Measurements from ENCODE around the gene SPOCK2. TPM values are rescaled to one million over a fixed set of nuclear protein-coding genes. Genes with fewer than 3 reads are reported as not detected.

The SPOCK2 gene
- polyA plus RNA-seq, 1 donor = 3.6 TPM

DNA sequence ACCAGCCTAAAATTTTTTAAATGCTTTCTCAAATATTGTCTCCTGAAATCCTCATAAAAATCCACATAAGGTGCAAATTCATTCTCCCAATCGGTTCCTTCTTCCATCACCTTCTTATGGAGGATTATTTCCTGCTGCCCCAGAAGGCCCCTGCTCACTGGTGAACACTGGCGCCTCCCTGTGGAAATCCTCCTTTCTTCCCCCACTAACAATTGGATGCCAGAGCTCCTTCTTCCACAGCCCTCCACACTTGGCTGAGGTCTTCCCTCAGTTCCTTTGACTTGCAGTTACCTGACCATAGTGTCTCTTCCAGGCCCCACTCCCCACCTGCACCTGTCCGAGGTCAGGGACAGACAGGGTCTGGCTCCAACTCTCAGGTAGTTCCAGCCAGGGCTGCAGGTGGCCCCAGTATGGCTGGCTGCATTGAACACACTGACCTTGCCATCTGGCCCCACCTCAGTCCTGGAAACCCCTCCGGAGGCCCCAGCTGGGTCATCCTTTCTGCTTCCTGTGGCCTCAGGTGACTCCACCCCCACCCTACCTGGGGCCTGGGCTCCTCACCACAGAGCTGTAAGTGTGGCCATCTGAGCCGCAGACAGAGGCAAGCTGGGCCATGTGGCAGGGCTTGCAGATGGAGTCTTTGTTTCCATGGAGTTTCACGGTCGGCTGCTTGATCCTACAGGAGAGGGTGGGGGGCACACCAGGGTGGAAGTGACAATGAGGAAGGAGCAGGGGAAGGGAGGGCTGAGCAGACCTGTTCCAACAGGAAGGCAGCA, 18.4 kb downstream of the SPOCK2 start:
- no peak for DNase-seq

DNA sequence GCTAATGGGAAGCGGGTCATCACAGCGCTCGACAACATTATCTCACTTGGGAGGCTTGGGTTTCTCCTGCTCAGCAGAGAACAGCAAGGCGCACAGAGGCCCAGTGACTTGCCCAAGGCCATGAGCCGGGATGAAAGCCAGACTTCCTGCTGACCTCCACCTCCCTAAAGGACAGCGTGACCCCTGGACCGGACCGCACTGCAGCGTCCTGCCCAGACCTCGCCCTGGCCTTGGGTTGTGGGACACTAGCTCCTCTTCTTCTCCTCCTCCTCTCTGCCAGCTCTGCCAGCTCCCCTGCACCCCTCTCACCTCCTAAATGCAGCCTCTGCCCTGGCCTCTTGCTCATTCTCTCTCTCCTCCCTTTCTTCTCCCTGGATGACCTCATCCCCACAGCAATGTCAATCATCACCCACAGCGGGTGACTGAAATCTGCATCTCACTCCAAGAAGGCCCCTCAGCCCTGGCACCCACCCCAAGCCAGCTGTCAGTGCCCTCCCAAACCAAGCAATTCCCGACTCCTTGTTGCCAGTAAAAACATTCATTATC, 19.4 kb downstream of the SPOCK2 start:
- no peak for DNase-seq

DNA sequence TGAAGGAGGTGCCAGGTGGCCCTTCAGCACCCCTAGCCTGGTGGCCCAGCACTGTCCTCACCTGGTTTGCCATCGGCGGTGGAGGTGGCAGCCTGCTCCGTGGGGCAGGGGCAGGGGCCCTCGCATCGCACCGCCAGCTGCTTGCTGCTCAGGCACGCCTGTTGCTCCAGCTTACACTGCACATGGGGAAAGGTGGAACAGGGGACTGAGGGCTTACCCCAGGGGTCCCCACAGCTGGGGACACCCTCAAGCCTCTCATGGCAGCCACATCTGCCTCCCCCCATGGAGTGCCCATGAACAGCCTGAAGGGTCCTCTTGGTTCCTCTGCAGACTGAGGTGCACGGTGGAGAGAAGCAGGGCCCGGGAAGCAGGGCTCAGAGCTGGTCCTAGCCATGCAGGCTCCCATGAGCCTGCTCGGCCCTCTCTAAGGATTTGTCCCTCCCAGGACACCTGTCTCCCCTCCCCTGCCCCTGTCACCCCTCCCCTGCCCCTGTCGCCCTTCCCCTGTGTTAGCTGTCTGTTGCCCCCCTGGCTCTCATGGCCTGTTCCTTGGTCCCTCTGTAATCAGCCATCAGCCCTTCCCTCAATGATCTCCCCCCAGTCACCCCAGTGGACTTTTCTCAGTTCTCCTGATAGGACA, 20.1 kb downstream of the SPOCK2 start:
- no peak for DNase-seq

DNA sequence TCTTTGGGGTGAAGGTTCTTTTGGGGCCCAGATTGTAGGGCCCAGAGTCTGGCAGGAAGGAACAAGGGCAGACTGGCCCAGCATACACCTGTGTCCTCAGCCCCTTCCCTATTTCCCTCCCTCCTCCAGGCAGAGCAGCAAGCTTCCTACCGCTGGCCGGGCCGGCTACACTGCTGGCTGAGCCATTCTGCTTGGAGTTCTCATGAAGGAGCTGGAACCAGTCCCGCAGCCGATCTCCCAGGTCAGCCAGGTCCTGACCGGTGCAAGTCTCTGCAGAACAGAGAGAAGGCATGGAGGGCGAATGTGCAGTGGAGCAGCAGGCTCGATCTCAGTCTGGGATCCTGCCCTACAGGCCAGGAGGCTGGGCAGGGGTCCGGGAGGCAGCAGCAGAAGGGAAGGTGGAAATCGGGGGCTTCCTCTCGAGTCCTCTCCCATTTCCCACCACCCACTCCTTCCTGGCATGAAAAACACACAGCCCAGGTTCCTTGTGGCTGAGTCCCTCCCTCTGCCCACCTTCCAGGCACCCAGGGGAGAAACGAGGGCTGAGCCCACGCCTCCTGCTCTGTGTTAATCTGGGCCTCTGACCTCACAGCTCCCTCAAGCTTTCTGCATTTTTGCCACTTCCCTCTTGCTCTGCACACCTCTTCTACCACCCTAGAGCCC, 20.8 kb downstream of the SPOCK2 start:
- DNase-seq = no peak

DNA sequence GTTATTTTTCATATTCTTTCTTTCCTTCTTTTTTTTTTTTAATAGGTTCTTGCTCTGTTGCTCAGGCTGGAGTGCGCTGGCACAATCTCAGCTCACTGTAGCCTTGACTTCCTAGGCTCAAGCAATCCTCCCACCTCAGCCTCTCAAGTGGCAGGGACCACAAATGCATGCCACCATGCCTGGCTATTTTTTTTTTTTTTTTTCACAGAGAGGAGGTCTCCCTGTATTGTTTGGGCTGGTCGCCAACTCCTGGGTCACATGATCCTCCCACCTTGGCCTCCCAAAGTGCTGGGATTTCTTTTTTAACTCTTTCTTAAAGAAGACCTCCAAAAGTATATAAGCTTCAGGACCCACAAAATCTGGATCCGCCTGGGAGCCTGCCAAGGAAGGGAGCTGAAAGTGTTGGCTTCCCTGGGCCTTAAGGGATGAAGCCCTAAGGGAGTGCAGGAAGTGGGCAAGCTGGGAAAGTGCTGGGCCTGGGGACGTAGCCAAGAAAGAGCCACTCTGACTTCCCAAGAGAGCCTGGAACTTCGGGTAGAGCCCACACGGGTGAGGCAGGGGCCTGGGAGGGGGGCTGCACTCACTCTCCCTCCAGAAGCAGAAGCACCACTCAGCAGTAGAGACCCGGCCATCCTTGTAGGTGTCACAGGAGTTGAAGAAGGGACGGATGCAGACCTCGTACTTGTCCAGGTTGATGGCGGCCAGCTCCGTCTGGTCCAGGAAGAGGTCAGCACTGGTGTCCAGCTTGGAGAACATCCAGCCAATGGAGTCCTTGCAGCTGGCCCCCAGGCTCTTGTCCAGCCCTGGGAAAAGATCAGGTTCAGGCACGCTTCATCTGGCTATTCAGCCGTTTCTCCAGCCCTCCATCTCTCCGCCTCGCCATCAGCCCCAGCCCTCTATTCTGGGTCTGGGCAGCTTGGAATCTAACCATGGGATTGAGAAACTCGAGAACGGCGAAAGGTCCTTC, 21.8 kb downstream of the SPOCK2 start:
- no peak for DNase-seq

DNA sequence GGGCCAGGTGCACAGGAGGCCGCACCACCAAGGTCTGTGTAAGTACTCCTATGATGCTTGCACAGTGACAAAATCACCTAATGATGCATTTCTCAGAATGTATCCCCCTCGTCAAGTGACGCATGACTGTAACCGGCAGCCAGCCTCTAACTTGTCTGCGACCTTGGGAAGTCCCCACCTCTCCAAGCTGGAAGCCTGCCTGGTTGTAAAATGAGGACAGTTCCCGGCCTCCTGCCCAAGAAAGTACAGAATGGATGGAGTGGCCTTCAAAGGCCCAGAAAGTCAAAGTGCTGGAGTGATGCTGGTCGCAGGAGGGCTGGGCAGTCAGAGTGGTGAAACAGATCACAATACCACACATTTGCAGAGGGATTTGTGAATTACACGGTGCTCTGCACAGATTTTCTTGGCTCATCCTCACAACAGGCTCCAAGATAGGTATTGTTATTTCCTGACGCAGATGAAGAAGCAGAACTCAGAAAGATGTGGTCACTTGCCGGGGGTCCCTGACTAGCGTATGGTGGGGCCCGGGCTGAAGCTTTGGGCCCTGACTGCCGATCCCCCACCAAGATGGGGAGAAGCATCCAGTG, 22.8 kb downstream of the SPOCK2 start:
- no peak for DNase-seq

DNA sequence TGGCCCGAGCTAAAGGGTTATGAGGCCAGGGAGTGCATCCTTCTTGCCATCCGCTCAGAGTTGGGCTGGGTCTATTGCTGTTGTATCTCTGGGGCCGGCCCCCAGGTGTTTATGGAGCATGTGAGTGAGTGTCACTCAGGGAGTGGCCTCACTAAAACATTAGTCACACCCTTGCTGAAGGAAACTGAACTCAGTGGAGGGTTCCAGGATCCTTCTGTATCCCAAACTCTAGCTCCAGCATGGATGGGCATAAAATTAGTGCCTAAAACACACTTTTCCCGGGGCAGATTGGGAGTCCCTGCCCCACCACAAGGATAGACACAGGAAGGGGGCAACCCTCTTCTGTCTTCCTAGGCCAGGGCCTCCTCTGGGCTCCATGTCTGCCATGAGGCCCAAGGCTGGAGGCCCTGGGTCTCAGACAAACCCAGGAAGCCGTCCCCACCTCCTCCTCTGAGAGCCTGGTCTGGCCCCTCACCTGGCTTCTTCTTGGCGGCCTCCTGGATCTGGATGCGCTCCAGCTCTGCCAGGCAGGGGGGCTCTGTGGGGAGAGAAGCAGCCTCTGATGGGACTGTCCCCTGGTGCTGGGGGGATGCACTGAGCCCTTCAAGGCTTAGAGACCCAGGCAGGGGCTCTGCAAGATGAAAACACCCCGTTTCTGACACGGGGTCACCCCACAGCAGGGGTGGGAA, 24.5 kb downstream of the SPOCK2 start:
- no peak for DNase-seq

DNA sequence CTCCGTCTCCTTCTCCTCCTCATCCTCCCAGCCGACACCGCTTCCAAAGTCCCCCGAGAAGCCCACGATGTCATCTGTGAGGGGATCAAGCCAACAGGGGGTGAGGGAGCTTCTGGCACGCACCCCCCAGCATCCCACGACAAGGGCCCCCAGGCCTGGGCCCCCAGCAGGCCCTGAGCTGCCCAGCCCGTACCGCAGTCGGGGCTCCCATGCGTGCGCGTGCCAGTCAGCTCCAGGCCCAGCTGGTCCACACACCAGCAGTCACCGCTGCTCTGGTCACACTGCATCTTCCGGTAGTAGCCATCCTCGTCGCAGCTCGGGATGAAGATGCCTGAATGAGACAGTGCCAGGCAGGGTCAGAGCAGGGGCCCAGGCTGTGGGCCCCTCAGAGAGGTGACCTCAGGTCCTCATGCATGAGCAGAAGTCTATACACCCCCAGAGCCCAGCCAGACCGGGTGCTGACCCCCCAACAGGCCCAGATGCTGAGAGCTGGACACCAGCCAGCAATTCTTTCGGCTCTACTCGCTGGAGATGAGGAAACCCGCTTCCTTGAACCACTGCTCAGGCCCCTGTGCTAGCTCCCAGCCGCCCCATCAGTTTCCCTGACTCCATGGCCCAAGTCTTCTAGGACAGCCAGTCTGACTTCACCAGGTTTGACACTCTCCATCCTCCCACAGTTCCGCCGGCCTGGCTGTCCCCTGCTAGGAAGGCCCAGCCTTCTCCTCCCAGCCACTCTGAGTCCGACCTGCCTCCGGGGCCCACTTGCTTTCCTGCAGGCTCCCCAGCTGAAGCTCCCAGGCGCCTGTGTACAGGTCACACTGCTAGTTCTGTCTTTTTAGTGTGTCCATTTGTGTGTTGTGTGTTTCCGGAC, 25.3 kb downstream of the SPOCK2 start:
- DNase-seq = no peak

DNA sequence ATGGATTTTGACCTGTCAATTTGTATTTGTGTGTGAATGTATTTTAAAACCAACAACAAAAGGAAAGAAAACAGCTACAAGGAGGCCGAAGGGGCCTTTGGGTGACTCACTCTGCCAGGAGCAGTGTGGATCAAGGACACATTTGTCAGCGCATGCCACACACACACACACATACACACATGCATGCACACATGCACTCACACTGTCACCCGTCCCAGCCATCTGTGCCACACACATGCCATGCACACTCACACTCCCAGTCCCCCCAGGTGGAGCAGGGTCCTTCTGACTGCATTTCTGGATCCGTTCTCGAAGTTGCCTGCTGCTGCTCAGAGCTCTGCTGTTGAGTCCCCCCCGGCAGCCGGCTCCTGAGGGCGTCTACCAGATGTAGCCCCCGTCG, 26.0 kb downstream of the SPOCK2 start:
- no peak for DNase-seq

DNA sequence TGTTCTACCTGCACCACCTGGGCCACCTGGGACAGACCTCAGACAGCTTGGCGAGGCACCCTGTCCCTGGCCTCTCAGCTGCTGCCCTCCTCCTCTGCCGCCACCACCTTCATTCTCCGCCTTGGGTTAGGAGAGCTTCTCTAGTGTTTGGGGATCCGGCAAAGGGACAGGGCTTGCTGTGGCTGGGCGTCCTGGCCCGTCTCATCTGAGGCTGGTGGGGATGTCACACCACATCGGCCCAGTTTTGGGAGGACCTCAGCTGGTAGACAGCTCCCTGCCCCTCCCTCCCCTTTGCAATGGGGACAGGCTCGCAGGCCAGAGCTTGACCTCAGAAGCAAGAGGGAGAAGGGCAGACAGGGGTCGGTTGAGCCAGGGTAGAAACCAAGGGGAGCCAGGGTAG, 26.4 kb downstream of the SPOCK2 start:
- DNase-seq = no peak

DNA sequence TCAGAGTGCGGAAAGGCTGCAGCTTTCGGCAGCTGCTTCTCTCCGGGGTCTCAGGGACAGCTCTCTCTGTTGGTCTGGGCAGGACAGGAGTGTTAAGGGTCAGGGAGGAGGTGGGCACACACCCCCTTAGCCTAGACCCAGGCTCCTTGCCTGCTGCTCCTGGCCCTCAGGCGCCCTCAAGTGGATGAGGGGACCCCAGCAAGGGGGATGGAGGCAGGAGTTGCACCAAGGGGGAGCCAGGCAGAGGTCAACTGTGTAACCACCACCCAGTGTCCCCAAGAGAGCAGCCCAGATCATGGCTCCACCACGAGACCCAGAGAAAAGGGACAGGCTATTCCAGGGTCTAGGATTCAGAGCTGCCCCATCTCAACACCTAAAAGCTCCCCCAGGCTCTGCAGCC, 26.9 kb downstream of the SPOCK2 start:
- no peak for DNase-seq

DNA sequence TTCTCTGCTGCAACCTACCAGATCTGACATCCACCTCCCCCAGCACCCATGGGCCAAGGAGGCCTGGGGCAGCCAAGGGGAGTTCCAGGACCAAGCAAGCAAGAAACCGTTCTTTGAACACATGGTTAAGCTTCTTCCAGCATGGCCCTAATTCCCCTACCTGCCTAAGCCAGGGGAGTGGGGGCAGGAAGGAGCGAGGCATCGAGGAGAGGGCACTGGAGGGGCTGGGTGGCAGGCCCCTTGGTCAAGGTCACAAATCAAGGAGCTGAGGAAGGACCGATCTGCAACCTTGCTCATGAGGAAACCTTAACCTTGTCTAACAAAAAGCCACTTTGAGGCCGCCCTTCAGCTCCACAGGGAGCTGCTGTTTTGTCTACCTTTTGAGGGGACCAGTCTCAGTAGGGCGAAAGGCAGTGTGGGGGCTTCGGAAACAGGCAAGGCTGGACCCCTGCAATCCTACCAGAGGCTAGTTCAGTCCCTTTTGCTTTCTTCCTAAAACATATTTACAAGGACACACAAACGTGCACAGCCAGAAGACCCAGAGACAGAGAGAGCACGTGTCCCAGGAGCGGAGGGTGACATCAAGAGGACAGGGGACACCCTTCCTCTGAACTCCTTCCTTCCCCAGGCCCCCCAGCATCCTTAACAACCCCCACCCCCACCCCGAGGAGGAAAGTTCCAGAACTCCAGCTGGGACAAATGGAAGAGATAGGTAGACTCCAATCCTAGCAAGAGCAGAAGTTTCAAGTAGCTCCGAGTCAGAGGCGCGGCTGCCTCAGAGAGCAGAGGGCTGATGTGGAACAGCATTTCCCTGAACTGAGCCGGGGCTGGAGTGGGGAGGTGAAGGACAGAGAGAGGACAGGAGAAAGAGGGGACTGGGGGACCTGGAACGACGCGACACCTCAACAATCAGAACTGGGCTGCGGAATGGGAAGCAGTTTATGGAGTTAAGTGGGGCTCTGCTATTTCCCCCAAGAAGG, 28.2 kb downstream of the SPOCK2 start:
- DNase-seq = no peak

DNA sequence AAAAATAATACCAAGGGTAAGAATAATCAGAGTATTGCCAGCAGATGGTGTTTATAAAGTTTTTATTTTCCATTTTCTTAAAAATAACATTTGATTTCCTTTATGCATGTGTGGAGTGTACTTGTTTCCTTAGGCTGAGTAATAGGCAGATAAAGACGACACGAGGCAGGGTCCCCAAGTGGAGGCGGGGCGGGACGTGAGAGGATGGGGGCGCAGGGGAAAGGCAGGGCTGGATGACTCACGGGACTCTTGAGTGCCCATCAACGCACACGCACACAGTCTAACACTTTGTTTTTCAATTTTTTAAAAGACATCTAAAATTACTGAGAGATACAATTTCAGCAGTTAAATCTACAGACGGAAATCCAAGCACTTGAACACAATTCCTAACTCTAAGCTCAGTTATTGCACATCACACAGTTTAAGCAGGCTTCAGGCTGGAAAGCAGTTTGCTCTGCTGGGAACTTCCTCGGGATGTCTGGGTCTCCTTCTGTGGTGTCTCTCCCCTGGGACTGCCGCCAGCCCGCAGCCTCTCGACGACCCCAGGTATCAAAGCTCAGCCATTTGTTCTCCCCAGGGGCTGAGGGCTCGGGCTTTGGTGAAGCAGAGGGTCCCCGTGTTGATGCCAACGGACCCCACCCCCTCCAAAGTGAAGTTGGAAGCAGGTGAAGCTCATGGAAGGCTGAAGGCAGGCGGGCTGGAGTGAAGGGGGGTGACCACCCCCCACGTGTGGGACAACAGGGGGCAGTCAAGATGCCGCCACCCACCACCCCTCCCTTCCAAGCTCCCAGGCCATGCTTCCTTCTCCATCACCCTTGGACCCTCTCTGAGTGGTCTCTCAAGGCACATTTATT, 29.1 kb downstream of the SPOCK2 start:
- no peak for DNase-seq

DNA sequence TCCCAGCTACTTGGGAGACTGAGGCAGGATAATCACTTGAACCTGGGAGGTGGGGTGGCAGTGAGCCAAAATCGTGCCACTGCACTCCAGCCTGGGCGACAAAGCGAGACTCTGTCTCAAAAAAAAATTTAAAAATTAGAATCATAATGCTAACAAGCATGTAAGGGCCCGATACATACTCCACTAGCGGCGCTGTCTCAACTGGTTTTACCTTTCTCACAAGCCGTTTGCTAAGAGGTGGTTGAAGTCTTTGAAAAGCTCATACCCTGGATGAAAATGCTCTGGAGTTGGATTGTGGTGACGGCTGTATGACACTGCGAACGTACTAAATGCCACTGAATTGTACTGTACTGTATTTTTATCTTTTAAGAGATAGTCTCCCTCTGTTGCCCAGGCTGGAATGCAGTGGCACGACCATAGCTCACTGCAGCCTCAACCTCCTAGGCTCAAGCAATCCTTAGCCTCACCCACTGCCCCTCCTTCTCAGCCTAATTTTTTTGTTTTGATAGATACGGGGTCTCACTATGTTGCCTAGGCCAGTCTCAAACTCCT, 29.9 kb downstream of the SPOCK2 start:
- DNase-seq = no peak

DNA sequence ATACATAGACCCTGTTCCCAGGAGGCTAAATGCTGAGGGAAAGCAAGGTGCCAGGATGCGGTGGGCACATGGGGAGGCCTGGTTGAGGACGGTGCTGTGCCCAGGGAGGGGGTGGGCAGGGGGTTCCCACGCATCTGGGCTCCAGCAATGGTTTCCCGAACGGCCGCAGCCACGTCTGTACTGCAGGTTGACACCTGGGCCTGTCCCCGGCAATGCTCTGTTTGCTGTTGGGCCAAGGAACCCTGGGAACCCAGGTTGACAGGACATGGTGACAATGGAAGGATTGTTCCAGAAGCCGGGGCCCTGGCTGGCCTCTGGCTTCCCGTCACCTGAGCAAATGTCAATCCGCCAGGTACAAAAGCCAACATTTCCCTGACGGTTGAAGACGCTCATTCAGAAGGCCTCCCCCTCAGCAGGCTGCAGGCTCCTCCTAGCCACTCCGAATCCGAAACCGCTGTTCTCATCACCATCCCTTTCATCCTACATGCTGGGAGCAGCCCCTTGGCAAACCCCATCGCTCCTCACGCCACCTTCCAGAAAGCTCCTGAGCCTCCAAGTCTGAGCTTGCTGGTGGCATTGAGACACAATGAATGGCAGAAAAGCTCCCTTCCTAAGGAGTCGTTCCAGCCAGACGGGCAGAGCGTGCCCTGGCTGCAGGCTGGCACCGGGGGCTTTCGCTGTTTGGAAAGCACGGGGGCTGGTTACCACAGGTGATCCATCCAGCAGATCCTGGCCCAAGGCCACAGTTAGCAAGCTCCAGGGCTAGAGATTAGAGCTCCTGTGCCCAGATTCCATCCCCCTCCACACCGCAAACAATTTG, 31.2 kb downstream of the SPOCK2 start:
- DNase-seq = no peak

DNA sequence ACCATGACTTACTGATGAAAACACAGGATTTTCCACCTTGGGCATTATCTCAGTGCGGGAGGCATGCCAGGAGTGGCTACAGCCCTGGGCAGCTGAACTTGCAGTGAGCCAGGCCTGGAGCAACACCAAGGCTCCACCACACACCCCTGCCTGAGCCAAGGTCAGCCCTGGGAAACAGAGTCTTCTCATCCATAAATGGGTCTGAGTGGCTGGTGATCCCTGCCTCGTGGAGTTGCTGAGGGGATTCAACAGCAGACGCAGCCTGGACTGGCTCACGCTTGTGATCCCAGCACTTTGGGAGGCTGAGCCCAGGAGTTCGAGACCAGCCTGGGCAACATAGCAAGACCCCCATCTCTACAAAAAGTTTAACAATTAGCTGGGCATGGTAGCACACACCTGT, 32.2 kb downstream of the SPOCK2 start:
- DNase-seq = no peak

DNA sequence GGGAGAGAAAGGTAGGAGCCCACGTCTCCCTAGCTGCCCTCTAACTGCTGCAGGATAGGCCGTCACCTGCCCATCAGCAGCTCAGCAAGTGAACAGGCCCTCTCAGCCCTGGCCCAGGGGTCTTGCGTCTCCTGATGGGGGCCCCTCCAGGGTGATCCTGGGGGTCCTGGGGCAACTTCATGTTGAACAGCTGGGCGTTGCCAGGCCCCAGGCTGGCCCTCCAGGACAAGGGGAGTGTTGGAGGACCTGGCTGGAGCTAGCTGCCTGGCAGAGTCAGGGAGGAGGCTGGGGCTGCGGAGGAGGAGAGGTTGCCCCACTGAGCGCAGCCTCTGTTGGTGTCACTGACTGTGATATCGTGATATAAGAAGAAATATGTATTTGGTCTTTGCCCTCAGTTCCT, 34.7 kb downstream of the SPOCK2 start:
- no peak for DNase-seq
